Dendritic cell treated with granulocyte-macrophage colony-stimulating factor and Interleukin-4, amounts not matched to agents 40 ng/mL and 50 ng/mL, for 4 days (primary cell): ENCODE results near the gene DLG4.
"Not testable (repeated sequence)": the region's sequence is repeated elsewhere in the genome, so short reads cannot be mapped to it uniquely, and the experiment has no call there.

Experiments
- H3K27ac Mint-ChIP-seq: one replicate; pipeline ENCODE4 v1.8.0; 2022; ENCODE audit warnings: mild to moderate bottlenecking, mixed read lengths
- H3K27me3 Mint-ChIP-seq: one replicate; pipeline ENCODE4 v1.8.0; 2022; ENCODE audit warnings: mild to moderate bottlenecking, mixed read lengths
- H3K36me3 Mint-ChIP-seq: one replicate; pipeline ENCODE4 v1.8.0; 2022; ENCODE audit warnings: low read depth, mixed read lengths
- H3K4me1 Mint-ChIP-seq: one replicate; pipeline ENCODE4 v1.8.0; 2022; ENCODE audit warnings: low read depth, mixed read lengths
- H3K4me3 Mint-ChIP-seq: one replicate; pipeline ENCODE4 v1.8.0; 2022; ENCODE audit warnings: mild to moderate bottlenecking, moderate library complexity, mixed read lengths
- H3K9me3 Mint-ChIP-seq: one replicate; pipeline ENCODE4 v1.8.0; 2022; ENCODE audit warnings: mixed read lengths
- intact Hi-C: fragments of 100-400 bp; cut with micrococcal nuclease; formaldehyde crosslinking; loops from one replicate; pipeline ENCODE4 v1.15.0; 2022

DLG4 gene

DNA sequence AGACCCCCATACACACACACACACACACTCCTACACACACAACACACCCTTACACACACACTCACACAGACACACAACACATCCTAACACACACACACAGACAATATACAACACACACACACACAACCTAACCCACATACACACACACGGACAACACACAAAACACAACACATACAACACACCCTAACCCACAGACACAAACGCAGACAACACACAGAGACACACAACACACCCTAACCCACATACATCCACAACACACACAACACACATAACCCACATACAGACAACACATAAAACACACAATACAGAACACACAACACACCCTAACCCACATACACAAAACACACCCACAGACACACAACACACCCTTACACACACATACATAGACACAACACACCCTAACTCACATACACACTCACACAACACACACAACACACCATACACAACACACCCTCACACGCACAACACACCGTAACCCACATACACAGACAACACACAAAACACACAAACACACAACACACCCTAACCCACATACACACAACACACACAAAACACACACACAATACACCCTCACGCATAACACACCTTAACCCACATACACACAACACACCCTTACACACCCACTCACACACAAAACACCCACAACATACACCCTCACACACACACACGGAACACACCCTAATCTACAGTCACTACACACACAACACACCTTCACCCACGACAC, 44.9 kb downstream of the DLG4 start:
- Mint-ChIP-seq H3K36me3 (no peaks in the 10 kb centered on the region), H3K27me3 (peaks cover 14% of the 10 kb centered on the region), H3K4me1 (peaks cover 13% of the 10 kb centered on the region), H3K27ac (no peak overlapping the region), H3K9me3 (no peaks in the 10 kb centered on the region), H3K4me3 (no peak overlapping the region)
- intact Hi-C loops: loop anchor here (1.0 kb wide), 1 partner anchor 37 kb away; no protein-coding TSS in a partner anchor

DNA sequence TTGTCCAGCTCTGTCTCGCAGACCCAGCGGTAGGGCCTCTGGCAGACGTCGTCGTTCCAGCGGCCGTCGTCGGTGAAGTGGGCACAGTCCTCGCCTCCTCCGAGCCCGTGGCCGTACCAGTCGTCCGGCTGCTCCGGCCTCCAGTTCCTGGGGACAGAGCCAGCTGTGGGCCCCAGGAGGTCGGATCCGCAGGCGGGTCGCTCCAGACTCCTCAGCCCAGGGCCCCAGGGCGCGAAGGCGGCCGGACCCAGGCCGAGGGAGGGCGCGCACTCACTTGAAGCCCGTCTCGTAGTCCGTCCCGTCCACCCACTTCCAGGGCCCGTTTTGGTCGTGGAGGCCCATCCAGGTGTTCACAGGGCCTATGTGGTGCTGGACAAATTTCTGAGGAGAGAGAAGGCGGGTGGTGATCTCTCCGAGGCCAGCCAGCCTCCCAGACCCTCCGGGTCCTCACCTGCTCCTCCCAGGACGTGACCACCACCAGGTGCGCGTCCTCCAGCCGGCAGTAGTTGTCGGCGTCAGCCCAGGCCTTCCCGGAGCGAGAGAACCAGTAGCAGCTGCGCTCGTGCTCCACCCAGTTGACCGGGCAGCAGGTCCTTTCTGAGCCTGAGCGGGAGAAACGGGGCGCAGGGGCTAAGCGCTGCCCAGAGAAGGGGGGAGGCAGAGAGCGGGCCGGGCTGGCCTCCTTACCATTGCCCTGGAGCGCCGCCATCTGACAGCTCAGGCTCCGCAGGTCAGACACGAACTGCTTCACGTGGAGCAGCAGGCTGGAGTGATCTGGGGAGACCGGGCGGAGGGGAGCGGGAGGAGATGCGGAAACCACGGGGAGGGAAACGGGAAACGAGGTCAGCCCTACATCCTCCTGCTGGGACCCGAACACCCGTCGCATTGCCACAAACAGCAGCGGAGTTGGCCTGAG, 45.7 kb downstream of the DLG4 start:
- intact Hi-C loops: loop anchor here (1.0 kb wide), 1 partner anchor 37 kb away; no protein-coding TSS in a partner anchor
- H3K27ac Mint-ChIP-seq: no peak overlapping the region
- no peaks in the 10 kb centered on the region for H3K36me3 Mint-ChIP-seq
- peaks cover 19% of the 10 kb centered on the region for H3K4me1 Mint-ChIP-seq
- no peaks in the 10 kb centered on the region for H3K9me3 Mint-ChIP-seq
- H3K4me3 Mint-ChIP-seq: no peak overlapping the region
- peaks cover 9% of the 10 kb centered on the region for H3K27me3 Mint-ChIP-seq

DNA sequence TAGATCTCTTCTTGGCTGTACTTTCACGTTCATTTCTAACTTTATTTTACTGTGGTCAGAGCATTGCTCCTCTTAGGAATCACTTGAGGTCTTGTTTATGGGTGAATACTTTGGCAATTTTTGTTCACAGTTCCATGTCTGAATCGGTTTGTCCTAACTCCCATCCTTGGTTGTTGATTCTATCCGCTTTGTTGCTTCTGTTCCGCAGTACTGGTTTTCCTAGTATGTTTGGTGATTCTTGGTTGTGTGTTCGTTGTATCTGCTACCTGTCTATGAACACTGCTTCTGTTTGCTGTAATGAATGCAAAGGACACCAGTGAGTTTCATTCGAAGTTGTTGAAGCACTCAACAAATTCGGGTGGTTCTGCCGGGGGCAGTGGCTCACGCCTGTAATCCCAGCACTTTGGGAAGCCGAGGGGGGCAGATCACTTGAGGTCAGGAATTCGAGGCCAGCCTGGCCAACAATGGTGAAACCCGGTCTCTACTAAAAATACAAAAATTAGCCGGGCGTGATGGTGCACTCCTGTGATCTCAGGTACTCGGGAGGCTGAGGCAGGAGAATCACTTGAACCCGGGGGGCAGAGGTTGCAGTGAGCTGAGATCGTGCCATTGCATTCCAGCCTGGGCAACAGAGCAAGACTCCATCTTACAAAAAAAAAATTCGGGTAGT, 47.0 kb downstream of the DLG4 start:
- intact Hi-C loops, H3K27me3 Mint-ChIP-seq, H3K36me3 Mint-ChIP-seq, H3K27ac Mint-ChIP-seq, H3K4me3 Mint-ChIP-seq, H3K9me3 Mint-ChIP-seq: not testable (repeated sequence)
- peaks cover 18% of the 10 kb centered on the region for H3K4me1 Mint-ChIP-seq

DNA sequence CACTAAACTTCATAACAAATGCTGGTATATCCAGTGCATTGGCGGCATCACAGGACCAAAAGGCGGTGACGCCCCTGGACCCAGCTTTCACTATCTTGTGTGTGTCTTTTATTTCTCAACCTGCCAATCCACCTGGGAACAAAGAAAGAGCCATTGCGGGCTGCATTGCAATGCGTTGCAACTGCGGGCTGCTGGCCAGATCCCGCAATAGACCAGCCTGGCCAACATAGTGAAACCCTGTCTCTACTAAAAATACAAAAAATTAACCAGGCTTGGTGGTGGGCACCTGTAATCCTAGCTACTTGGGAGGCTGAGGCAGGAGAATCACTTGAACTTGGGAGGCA, 50.1 kb downstream of the DLG4 start:
- Mint-ChIP-seq H3K27ac (peak overlapping the region; percentile 82), H3K4me3 (peak overlapping the region; percentile 57), H3K4me1 (peaks cover 29% of the 10 kb centered on the region)
- H3K36me3 Mint-ChIP-seq, H3K9me3 Mint-ChIP-seq, H3K27me3 Mint-ChIP-seq, intact Hi-C loops: not testable (repeated sequence)

DNA sequence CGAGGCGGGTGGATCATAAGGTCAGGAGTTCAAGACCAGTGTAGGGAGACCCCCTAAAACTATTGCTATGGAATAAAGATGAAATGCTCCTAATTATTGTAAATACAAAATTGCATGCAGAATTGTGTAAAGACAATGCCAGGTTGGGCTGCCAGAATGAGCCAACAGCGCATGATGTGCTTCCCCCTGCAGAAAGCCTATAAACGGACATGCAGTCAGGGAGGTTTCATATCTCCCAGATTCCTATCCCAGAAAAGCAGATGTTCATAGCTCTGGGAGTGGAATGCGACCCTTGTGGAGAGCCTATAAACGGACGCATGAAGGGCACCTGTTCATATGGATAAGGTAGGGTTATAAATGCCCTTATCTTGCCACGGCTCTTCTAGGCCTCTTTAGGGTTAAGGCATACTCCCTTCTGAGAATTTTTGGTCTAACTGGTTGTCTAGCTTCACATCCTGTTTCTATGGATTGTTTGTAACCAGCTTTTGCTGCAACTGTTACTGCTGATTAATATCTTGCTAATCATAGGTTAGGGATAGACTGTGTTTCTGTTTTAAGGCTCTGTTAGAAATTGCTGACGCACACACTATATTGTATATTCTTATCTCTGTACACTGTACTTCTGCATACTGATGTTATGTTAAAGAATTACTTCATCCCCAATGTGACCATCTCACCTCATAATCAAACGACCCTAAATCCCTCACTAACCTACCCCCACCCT, 50.6 kb downstream of the DLG4 start:
- H3K36me3 Mint-ChIP-seq, intact Hi-C loops, H3K9me3 Mint-ChIP-seq, H3K27me3 Mint-ChIP-seq: not testable (repeated sequence)
- peak overlapping the region; percentile 57 for H3K4me3 Mint-ChIP-seq
- H3K4me1 Mint-ChIP-seq: peaks cover 32% of the 10 kb centered on the region
- peak overlapping the region; percentile 82 for H3K27ac Mint-ChIP-seq

DNA sequence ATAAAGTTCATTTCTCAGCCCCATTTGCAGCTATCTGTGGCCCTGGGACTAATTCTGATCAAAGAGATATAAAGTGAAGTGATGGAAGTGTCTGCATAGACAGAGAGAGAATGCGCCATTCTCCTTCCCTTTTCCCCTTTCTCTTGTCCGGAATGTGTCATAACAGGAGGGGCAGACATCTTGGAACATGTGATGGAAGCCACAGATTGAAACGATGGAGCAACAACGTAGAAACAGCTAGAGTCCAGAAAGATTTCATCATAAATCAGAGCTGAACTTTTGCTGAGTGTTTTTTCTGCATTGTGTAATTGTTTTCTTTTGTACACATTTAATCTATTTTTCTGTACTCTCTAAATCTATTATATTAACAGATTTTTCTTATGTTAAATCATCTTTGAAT, 51.8 kb downstream of the DLG4 start:
- peak overlapping the region; percentile 82 for H3K27ac Mint-ChIP-seq
- peaks cover 32% of the 10 kb centered on the region for H3K4me1 Mint-ChIP-seq
- no peaks in the 10 kb centered on the region for H3K27me3 Mint-ChIP-seq
- no peak overlapping the region for H3K4me3 Mint-ChIP-seq
- H3K36me3 Mint-ChIP-seq: no peaks in the 10 kb centered on the region
- intact Hi-C loops: no loop called here
- H3K9me3 Mint-ChIP-seq: no peaks in the 10 kb centered on the region

DNA sequence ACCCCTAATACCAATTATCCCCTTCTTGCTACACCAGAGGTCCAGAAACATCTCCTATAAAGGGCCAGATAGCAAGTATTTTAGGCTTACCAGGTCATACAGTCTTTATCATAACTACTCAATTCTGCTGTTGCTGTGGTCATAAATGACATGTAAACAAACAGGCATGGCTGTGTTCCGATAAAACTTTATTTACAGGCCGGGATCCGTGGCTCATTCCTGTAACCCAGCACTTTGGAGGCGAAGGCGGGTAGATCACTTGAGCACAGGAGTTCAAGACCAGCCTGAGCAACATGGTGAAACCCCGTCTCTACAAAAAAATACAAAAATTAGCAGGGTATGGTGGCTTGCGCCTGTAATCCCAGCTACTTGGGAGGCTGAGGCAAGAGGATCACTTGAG, 52.8 kb downstream of the DLG4 start:
- intact Hi-C loops: no loop called here
- Mint-ChIP-seq H3K36me3 (no peaks in the 10 kb centered on the region), H3K27ac (no peak overlapping the region), H3K27me3 (no peaks in the 10 kb centered on the region), H3K4me1 (peaks cover 32% of the 10 kb centered on the region), H3K4me3 (no peak overlapping the region), H3K9me3 (no peaks in the 10 kb centered on the region)

DNA sequence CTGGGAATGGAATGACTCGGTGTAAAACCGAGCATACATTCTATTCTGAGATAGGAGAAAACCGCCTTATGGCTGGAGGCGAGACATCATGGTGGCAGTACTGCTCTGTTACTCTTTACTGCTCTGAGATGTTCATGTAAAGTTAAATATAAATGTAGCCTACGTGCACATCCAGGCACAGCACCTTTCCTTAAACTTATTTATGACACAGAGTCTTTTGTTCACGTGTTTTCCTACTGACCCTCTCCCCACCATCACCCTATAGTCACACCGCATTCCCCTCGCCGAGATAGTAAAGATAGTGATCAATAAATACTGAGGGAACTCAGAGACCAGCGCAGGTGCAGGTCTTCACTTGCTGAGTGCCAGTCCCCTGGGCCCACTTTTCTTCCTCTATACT, 60.1 kb downstream of the DLG4 start:
- H3K27me3 Mint-ChIP-seq, H3K27ac Mint-ChIP-seq, H3K36me3 Mint-ChIP-seq, intact Hi-C loops, H3K4me3 Mint-ChIP-seq, H3K9me3 Mint-ChIP-seq: not testable (repeated sequence)
- peaks cover 26% of the 10 kb centered on the region for H3K4me1 Mint-ChIP-seq

DNA sequence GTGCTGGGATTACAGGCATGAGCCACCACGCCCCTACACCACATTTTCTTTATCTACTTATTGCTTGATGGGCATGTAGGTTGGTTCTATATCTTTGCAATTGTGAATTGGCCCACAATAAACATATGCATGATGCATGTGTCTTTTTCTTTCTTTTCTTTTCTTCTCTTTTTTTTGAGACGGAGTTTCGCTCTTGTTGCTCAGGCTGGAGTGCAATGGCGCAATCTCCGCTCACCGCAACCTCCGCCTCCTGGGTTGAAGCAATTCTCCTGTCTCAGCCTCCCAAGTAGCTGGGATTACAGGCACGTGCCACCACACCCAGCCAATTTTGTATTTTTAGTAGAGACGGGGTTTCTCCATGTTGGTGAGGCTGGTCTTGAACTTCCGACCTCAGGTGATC, 61.2 kb downstream of the DLG4 start:
- H3K9me3 Mint-ChIP-seq, H3K4me3 Mint-ChIP-seq, H3K27ac Mint-ChIP-seq, intact Hi-C loops, H3K36me3 Mint-ChIP-seq: not testable (repeated sequence)
- peaks cover 28% of the 10 kb centered on the region for H3K4me1 Mint-ChIP-seq
- H3K27me3 Mint-ChIP-seq: peaks cover 14% of the 10 kb centered on the region

DNA sequence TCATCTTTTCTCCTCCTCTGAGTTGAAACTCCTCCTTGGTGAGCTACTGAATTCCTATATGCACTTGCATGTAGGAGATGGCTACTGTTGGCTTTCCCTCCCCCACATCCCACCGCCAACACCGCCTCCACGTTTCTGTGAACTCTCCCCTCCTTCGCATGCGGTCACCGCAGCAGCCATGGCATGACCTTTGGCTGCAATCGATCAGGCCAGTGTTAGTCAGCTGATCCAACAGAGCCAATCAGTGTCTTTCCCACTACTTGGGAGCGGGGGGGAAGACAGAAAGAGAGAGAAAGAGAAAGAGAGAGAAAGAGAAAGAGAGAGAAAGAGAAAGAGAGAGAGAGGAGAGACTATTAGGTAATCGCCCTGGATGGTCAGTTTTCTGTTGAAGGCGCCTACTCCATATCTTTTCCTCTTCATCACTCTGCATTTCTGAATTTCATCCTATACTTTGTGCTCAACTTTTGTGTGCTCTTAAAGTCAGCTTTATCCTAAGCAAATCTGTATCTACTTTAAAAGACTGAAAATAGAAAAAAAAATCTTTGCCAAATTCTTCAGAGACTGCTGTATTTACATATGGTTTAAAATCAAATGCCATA, 63.2 kb downstream of the DLG4 start:
- no peaks in the 10 kb centered on the region for H3K9me3 Mint-ChIP-seq
- intact Hi-C loops: no loop called here
- no peaks in the 10 kb centered on the region for H3K36me3 Mint-ChIP-seq
- peaks cover 28% of the 10 kb centered on the region for H3K4me1 Mint-ChIP-seq
- no peak overlapping the region for H3K27ac Mint-ChIP-seq
- no peak overlapping the region for H3K4me3 Mint-ChIP-seq
- peaks cover 18% of the 10 kb centered on the region for H3K27me3 Mint-ChIP-seq

DNA sequence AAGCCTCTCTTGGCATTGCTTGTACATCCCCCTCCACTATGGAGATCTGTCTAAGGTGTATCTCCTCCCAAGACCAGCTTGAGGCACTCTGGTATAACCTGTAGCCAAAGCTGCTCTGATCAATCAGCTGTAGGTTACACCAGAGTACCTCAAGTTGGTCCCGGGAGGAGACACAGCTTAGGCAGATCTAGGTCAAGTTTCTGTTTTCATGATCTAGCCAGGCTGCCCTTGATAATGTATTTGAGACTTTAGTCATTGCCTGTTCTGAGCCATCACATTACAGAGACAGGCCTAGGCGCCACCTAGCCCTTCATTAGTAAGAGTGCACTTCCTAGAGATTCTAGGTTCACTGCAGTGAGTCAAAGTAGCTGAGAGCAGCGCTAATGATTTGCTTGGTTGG, 71.9 kb downstream of the DLG4 start:
- Mint-ChIP-seq H3K36me3 (no peaks in the 10 kb centered on the region), H3K27ac (no peak overlapping the region), H3K4me1 (peaks cover 18% of the 10 kb centered on the region), H3K27me3 (peaks cover 5% of the 10 kb centered on the region), H3K9me3 (no peaks in the 10 kb centered on the region), H3K4me3 (no peak overlapping the region)
- intact Hi-C loops: no loop called here

DNA sequence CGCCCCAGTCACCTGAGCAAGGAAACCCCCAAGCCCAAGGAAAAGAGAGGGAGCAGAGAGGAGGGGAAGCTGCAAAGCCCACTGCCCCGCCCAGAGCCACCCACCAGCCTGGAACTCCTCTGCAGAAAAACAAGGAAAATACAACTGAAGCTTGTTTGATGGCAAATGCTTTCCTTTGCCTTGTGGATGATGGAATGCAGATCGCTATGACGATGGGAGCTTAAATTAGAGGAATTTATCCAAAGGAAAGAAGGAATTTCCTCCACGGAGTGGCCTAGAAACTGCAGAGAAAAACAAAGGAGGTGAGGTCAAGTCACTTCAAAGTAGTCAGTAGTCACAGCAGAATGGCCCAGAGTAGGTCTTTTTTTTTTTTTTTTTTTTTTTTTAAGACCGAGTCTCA, 73.5 kb downstream of the DLG4 start:
- intact Hi-C loops: no loop called here

DNA sequence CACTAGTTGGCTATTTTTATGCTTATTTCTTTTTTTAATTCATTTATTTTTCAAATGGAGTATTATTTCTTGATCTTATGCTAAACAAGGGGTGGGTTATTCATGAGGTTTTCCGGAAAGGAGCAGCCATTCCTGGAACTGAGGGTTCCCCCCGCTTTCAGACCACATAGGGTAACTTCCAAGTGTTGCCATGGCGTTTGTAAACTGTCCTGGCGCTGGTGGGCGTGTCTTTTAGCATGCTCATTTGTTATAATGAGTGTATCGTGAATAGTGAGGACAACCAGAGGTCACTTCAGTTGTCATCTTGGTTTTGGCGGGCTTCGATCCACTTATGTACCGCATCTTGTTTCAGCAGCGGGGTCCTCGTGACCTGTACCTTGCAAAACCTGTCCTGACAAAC, 75.4 kb downstream of the DLG4 start:
- H3K27me3 Mint-ChIP-seq: no peaks in the 10 kb centered on the region
- intact Hi-C loops: no loop called here
- H3K36me3 Mint-ChIP-seq: peaks cover 24% of the 10 kb centered on the region
- peaks cover 31% of the 10 kb centered on the region for H3K4me1 Mint-ChIP-seq
- no peak overlapping the region for H3K4me3 Mint-ChIP-seq
- H3K9me3 Mint-ChIP-seq: no peaks in the 10 kb centered on the region
- H3K27ac Mint-ChIP-seq: no peak overlapping the region

More for the DNA sequence above, 73.5 kb downstream of the DLG4 start:
- H3K4me3 Mint-ChIP-seq: no peak overlapping the region
- no peaks in the 10 kb centered on the region for H3K27me3 Mint-ChIP-seq
- H3K9me3 Mint-ChIP-seq: no peaks in the 10 kb centered on the region
- H3K36me3 Mint-ChIP-seq: peaks cover 14% of the 10 kb centered on the region
- no peak overlapping the region for H3K27ac Mint-ChIP-seq
- peaks cover 18% of the 10 kb centered on the region for H3K4me1 Mint-ChIP-seq
